Tibial artery (tissue), 4 donors: Measurements from ENCODE around the gene ABLIM3.

ENCODE experiments used
- DNase-seq, 2 donors: peaks; one replicate each; pipeline ENCODE4 v3.0.0-alpha.2; 2019
- H3K27ac ChIP-seq, 2 donors: fragments of 200-600 bp; sonication (generic) in 1 of 2; 1 replicate in 1 of 2; 2 replicates in 1 of 2; pipeline ENCODE4 v1.5.1; 2018 to 2019; ENCODE audit warnings: mild to moderate bottlenecking in 1 of 2
- H3K27me3 ChIP-seq, 2 donors: fragments of 200-600 bp; sonication (generic) in 1 of 2; one replicate each; pipeline versions ENCODE4 v1.5.1 to v1.6.0; 2016 to 2019
- H3K36me3 ChIP-seq, 3 donors: fragments of 200-600 bp; sonication (generic) in 2 of 3; one replicate each; pipeline ENCODE4 v1.5.1; 2016 to 2019; ENCODE audit warnings: mild to moderate bottlenecking in 2 of 3
- H3K4me1 ChIP-seq, 4 donors: fragments of 200-600 bp; sonication (generic) in 2 of 4; 1 replicate in 3 of 4; 2 replicates in 1 of 4; pipeline ENCODE4 v1.5.1; 2016 to 2019
- H3K4me3 ChIP-seq, 2 donors: fragments of 200-600 bp; sonication (generic) in 1 of 2; 1 replicate in 1 of 2; 2 replicates in 1 of 2; pipeline ENCODE4 v1.5.1; 2018 to 2019; ENCODE audit warnings: mild to moderate bottlenecking in 2 of 2
- H3K9me3 ChIP-seq, 3 donors: fragments of 200-600 bp; sonication (generic) in 1 of 3; one replicate each; pipeline ENCODE4 v1.5.1; 2016 to 2019
- CTCF ChIP-seq, 2 experiments: fragments of 200-600 bp in 1 of 2; fragments of 450-650 bp in 1 of 2; IDR thresholded peaks; one replicate each; pipeline ENCODE4 v1.5.1; 2017 to 2019; ENCODE audit warnings: antibody characterized with exemption in 2 of 2, mild to moderate bottlenecking in 1 of 2, moderate library complexity in 1 of 2
- intact Hi-C: fragments of 100-400 bp; cut with DNase I; formaldehyde crosslinking; loops from one replicate; pipeline ENCODE4 v1.15.0; 2023; ENCODE audit warnings: low total_unique reads

ABLIM3 gene

GRCh38 chr5:149153751-149154610 lies 12.7 kb downstream of the ABLIM3 start:
- DNase-seq = peak; percentile 55 to 76
- peaks cover 0 to 36% (median 3%) of the 10 kb centered on the region in 4 donors for H3K4me1 ChIP-seq
- no peaks in the 10 kb centered on the region for H3K27me3 ChIP-seq
- no peak for TF ChIP-seq CTCF (IDR thresholded peaks at IDR 0.05)
- H3K36me3 ChIP-seq = no peaks in the 10 kb centered on the region
- H3K4me3 ChIP-seq = no peak overlapping the region
- peak overlapping the region; percentile 51 to 54 for H3K27ac ChIP-seq
- no peaks in the 10 kb centered on the region for H3K9me3 ChIP-seq
- intact Hi-C loops = no loop called here

GRCh38 chr5:149154650-149155049 lies 13.4 kb downstream of the ABLIM3 start:
- intact Hi-C loops = no loop called here
- TF ChIP-seq CTCF (IDR thresholded peaks at IDR 0.05) = no peak
- H3K27ac ChIP-seq = peak overlapping the region in 1 of 2 donors; percentile 51

GRCh38 chr5:149156435-149157083 lies 15.3 kb downstream of the ABLIM3 start:
- Histone ChIP-seq H3K4me1 (peaks cover 0 to 28% (median 5%) of the 10 kb centered on the region in 4 donors), H3K27ac (no peak overlapping the region), H3K4me3 (no peak overlapping the region), H3K9me3 (no peaks in the 10 kb centered on the region), H3K36me3 (no peaks in the 10 kb centered on the region), H3K27me3 (no peaks in the 10 kb centered on the region)
- TF ChIP-seq CTCF (IDR thresholded peaks at IDR 0.05) = no peak
- DNase-seq = no peak
- intact Hi-C loops = no loop called here

More at GRCh38 chr5:149154650-149155049, 13.4 kb downstream of the ABLIM3 start:
- no peaks in the 10 kb centered on the region for H3K36me3 ChIP-seq
- no peak for DNase-seq
- H3K4me1 ChIP-seq = peaks cover 0 to 36% (median 3%) of the 10 kb centered on the region in 4 donors
- H3K4me3 ChIP-seq = no peak overlapping the region
- H3K27me3 ChIP-seq = no peaks in the 10 kb centered on the region
- H3K9me3 ChIP-seq = no peaks in the 10 kb centered on the region

GRCh38 chr5:149157330-149157729 lies 16.0 kb downstream of the ABLIM3 start:
- no peaks in the 10 kb centered on the region for H3K9me3 ChIP-seq
- H3K27me3 ChIP-seq = no peaks in the 10 kb centered on the region
- peaks cover 0 to 21% (median 5%) of the 10 kb centered on the region in 4 donors for H3K4me1 ChIP-seq
- H3K4me3 ChIP-seq = no peak overlapping the region
- H3K36me3 ChIP-seq = no peaks in the 10 kb centered on the region
- no peak for DNase-seq
- no peak for TF ChIP-seq CTCF (IDR thresholded peaks at IDR 0.05)
- no peak overlapping the region for H3K27ac ChIP-seq
- intact Hi-C loops = no loop called here

GRCh38 chr5:149160291-149160787 lies 19.0 kb downstream of the ABLIM3 start:
- Histone ChIP-seq H3K9me3 (no peaks in the 10 kb centered on the region), H3K4me1 (peaks cover 0 to 4% (median 0%) of the 10 kb centered on the region in 4 donors), H3K4me3 (no peak overlapping the region), H3K27me3 (no peaks in the 10 kb centered on the region), H3K27ac (no peak overlapping the region), H3K36me3 (no peaks in the 10 kb centered on the region)
- no peak for TF ChIP-seq CTCF (IDR thresholded peaks at IDR 0.05)
- intact Hi-C loops = no loop called here
- DNase-seq = no peak
